Endothelial cell of umbilical vein (primary cell): ENCODE results near the gene CD8A. TPM values are rescaled to one million over a fixed set of nuclear protein-coding genes. Genes with fewer than 3 reads are reported as not detected.

ENCODE experiments used
- BruUV-seq: library from RNA; stranded (reverse); fragments of 400-500 nt; replicated peaks from 2 replicates; lab custom pipeline; 2021; lab: Mats Ljungman, UMichigan
- CTCF ChIA-PET: fragments of 300-600, 350-600 bp; sonication (Branson Sonifier 250); formaldehyde crosslinking; loops from one replicate; lab custom pipeline; 2021; ENCODE audit warnings: antibody characterized with exemption, inconsistent platforms; lab: Charles Lee
- POLR2A ChIA-PET: fragments of 300-600, 350-600 bp; sonication (Branson Sonifier 250); formaldehyde crosslinking; loops from one replicate; lab custom pipeline; 2021; ENCODE audit warnings: antibody characterized with exemption, inconsistent platforms; lab: Charles Lee
- DNase-seq: peaks from one replicate; pipeline ENCODE4 v3.0.0-alpha.2; 2011; ENCODE audit warnings: low read depth, low spot score
- FAIRE-seq: peaks from 2 replicates; lab custom pipeline; 2011; peaks lifted over from hg19 to GRCh38; lab: Jason Lieb, UNC
- H2AFZ ChIP-seq: 2 replicates; pipeline ENCODE4 v1.6.0; 2012; ENCODE audit warnings: low read depth, low read length, control low read depth, inconsistent platforms
- H3K27ac ChIP-seq: 2 replicates; pipeline ENCODE4 v1.5.1; 2011; ENCODE audit warnings: low read depth, mild to moderate bottlenecking, control low read depth, low read length, moderate library complexity; ENCODE audit not compliant: insufficient read depth
- H3K27me3 ChIP-seq, 2 experiments: 2 replicates each; pipeline versions ENCODE4 v1.6.0 to v1.6.1; 2011; ENCODE audit warnings: low read length in 2 of 2, mixed read lengths in 1 of 2; ENCODE audit not compliant: control insufficient read depth in 2 of 2, insufficient read depth in 2 of 2
- H3K36me3 ChIP-seq, 2 experiments: 2 replicates in 1 of 2; 3 replicates in 1 of 2; pipeline ENCODE4 v1.5.1; 2011; ENCODE audit warnings: low read length in 2 of 2, mild to moderate bottlenecking in 1 of 2, moderate library complexity in 1 of 2; ENCODE audit not compliant: control insufficient read depth in 2 of 2, insufficient read depth in 2 of 2; ENCODE audit errors: extremely low read depth in 1 of 2
- H3K4me1 ChIP-seq: 3 replicates; pipeline ENCODE4 v1.5.1; 2011; ENCODE audit warnings: mild to moderate bottlenecking, low read length; ENCODE audit not compliant: control insufficient read depth, insufficient read depth; ENCODE audit errors: extremely low read depth
- H3K4me2 ChIP-seq: 2 replicates; pipeline ENCODE4 v1.6.1; 2011; ENCODE audit warnings: low read length, control low read depth, mixed read lengths; ENCODE audit not compliant: insufficient read depth
- H3K4me3 ChIP-seq, 3 experiments: fragments of 200-600 bp in 1 of 3; sonication (generic), shearing (Covaris generic) in 1 of 3; replicated peaks in 1 of 3; 2 replicates each; pipeline ENCODE4 v1.5.1; 2011 to 2016; ENCODE audit warnings: control low read depth in 3 of 3, low read length in 3 of 3, mild to moderate bottlenecking in 2 of 3, inconsistent platforms in 1 of 3, low read depth in 1 of 3, moderate library complexity in 1 of 3; ENCODE audit not compliant: insufficient read depth in 1 of 3
- H3K79me2 ChIP-seq: 2 replicates; pipeline ENCODE4 v1.6.0; 2012; ENCODE audit warnings: low read length, inconsistent platforms; ENCODE audit not compliant: control insufficient read depth, insufficient read depth
- H3K9ac ChIP-seq: replicated peaks from 2 replicates; pipeline ENCODE3; 2011; ENCODE audit warnings: low read length, control low read depth; ENCODE audit not compliant: insufficient read depth; ENCODE audit errors: extremely low read depth
- H3K9me1 ChIP-seq: replicated peaks from 3 replicates; pipeline ENCODE4 v1.6.0; 2011; ENCODE audit warnings: mild to moderate bottlenecking, low read length; ENCODE audit not compliant: control insufficient read depth, insufficient read depth; ENCODE audit errors: extremely low read depth
- H3K9me3 ChIP-seq: replicated peaks from 2 replicates; pipeline ENCODE4 v1.5.1; 2012; ENCODE audit warnings: low read length, inconsistent platforms; ENCODE audit not compliant: control insufficient read depth, insufficient read depth
- H4K20me1 ChIP-seq: replicated peaks from 2 replicates; pipeline ENCODE3; 2011; ENCODE audit warnings: mild to moderate bottlenecking, low read length; ENCODE audit not compliant: control insufficient read depth, insufficient read depth; ENCODE audit errors: extremely low read depth
- EZH2 ChIP-seq: IDR thresholded peaks from 2 replicates; pipeline ENCODE4 v1.6.1; 2012; ENCODE audit warnings: borderline replicate concordance, low read depth, mild to moderate bottlenecking, moderate library complexity, low read length, inconsistent platforms; ENCODE audit not compliant: severe bottlenecking
- FOS ChIP-seq: IDR thresholded peaks from 2 replicates; pipeline ENCODE4 v1.6.1; 2011; ENCODE audit warnings: mild to moderate bottlenecking, low read length, moderate library complexity, borderline replicate concordance; ENCODE audit not compliant: insufficient read depth
- GATA2 ChIP-seq: IDR thresholded peaks from 2 replicates; pipeline ENCODE4 v1.7.0; 2011; ENCODE audit warnings: low read depth, mild to moderate bottlenecking, moderate library complexity, mixed read lengths, low read length; ENCODE audit not compliant: insufficient read length, insufficient read depth
- JUN ChIP-seq: IDR thresholded peaks from 2 replicates; pipeline ENCODE4 v1.6.1; 2011; ENCODE audit warnings: borderline replicate concordance, low read depth; ENCODE audit not compliant: insufficient read length, insufficient read depth
- MYC ChIP-seq: IDR thresholded peaks from one replicate; pipeline ENCODE4 v1.6.1; 2011; ENCODE audit warnings: mild to moderate bottlenecking, low read depth, low read length
- POLR2A ChIP-seq: IDR thresholded peaks from 2 replicates; pipeline ENCODE4 v1.6.1; 2012; ENCODE audit warnings: low read depth, mild to moderate bottlenecking, control low read depth, low read length
- POLR2AphosphoS5 ChIP-seq: IDR thresholded peaks from 2 replicates; pipeline ENCODE4 v1.6.1; 2012; ENCODE audit warnings: low read depth, mild to moderate bottlenecking, control low read depth, low read length, moderate library complexity; ENCODE audit not compliant: insufficient read depth
- dilution Hi-C: fragments of 300-500 bp; cut with MboI; formaldehyde crosslinking; loops from one replicate; pipeline ENCODE4 v1.15.0; 2019; ENCODE audit warnings: low sequenced_read_pairs; ENCODE audit not compliant: extremely low pct_ligation_motif_present
- intact Hi-C: fragments of 100-400 bp; cut with micrococcal nuclease; formaldehyde crosslinking; loops from one replicate; pipeline ENCODE4 v1.10.0; 2022
- polyA plus RNA-seq, 4 experiments: library from polyadenylated mRNA; depleted of rRNA in 3 of 4; stranded (reverse) in 3 of 4; unstranded in 1 of 4; fragments of >200 nt; gene quantifications; 2 replicates each; pipeline versions ENCODE4 v1.2.1 to v1.2.3, GENCODE V29; 2011 to 2012; ENCODE audit warnings: missing spikeins in 1 of 4
- total RNA-seq: library from RNA; stranded (reverse); gene quantifications from 2 replicates; pipeline ENCODE4 v1.2.3, GENCODE V29; 2021
- TF ChIP-seq, protein P1 (sequence below), 2 donors: IDR thresholded peaks; 1 replicate in 1 of 2; 2 replicates in 1 of 2; pipeline ENCODE4 v1.5.1; 2011; ENCODE audit warnings: low read length in 2 of 2, mild to moderate bottlenecking in 2 of 2, moderate library complexity in 2 of 2, control low read depth in 1 of 2, inconsistent platforms in 1 of 2, low read depth in 1 of 2; ENCODE audit not compliant: insufficient read depth in 1 of 2; ENCODE audit errors: extremely low read depth in 1 of 2
- TF ChIP-seq, protein P2 (sequence below): IDR thresholded peaks from 2 replicates; pipeline ENCODE4 v1.6.1; 2011; ENCODE audit not compliant: insufficient read depth, insufficient read length

The CD8A gene
- total and polyA plus RNA-seq, 2 donors (not counting 3 experiments of a cell fraction or from before 2014, with no cell fraction given): not detected

DNA sequence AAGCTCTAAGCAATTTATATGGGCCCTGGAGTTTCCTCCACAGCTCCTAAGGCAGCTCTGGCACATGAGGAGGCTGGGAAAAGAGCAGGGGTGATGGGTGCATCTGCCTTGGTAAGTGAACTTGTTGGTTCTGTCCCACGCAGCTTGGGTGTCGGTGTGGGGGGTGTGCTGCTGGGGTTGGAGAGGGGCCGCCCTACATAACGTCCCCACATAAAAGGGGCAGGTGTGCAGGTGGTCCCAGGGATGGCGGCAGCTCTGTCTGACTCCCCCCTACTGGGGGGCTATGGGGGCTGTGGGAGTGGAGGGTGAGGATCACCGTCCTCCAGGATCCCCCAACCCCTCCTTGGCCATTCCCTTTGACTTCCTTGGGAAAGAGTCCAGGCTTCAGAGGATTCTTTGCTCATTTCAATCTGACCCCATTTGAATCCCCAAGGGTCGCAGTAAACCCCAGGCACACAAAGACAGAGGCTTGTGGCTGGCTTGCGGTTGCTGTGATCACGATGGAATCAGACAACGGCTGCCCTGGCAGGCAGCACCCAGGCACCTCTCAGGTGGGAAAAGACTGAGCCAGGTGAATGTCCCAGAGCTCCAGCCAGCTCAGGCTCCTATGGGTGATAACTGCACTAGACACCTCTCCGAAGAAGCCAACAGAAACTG, 34.5 kb upstream of the CD8A start:
- Histone ChIP-seq H4K20me1 (no peaks in the 10 kb centered on the region), H2AFZ (no peak overlapping the region), H3K79me2 (no peaks in the 10 kb centered on the region), H3K27me3 (peaks cover 0 to 4% of the 10 kb centered on the region in 2 experiments), H3K9me1 (no peaks in the 10 kb centered on the region), H3K4me1 (no peaks in the 10 kb centered on the region), H3K4me2 (no peak overlapping the region), H3K36me3 (no peaks in the 10 kb centered on the region), H3K9me3 (no peaks in the 10 kb centered on the region), H3K4me3 (no peak overlapping the region), H3K9ac (no peak overlapping the region), H3K27ac (no peak overlapping the region)
- intact Hi-C loops (no loop called here), dilution Hi-C loops (no loop called here)
- FAIRE-seq (no peak), DNase-seq (no peak)
- CTCF ChIA-PET: no interaction called here
- TF ChIP-seq FOS (no peak), POLR2AphosphoS5 (no peak), POLR2A (no peak), EZH2 (no peak), JUN (no peak), MYC (no peak), GATA2 (no peak)
- TF ChIP-seq, protein P1, sequence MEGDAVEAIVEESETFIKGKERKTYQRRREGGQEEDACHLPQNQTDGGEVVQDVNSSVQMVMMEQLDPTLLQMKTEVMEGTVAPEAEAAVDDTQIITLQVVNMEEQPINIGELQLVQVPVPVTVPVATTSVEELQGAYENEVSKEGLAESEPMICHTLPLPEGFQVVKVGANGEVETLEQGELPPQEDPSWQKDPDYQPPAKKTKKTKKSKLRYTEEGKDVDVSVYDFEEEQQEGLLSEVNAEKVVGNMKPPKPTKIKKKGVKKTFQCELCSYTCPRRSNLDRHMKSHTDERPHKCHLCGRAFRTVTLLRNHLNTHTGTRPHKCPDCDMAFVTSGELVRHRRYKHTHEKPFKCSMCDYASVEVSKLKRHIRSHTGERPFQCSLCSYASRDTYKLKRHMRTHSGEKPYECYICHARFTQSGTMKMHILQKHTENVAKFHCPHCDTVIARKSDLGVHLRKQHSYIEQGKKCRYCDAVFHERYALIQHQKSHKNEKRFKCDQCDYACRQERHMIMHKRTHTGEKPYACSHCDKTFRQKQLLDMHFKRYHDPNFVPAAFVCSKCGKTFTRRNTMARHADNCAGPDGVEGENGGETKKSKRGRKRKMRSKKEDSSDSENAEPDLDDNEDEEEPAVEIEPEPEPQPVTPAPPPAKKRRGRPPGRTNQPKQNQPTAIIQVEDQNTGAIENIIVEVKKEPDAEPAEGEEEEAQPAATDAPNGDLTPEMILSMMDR (IDR thresholded peaks at IDR 0.05; ENCODE audit: extremely low read depth in 1 of 2, insufficient read depth in 1 of 2, low read depth in 1 of 2, low read length in 2 of 2): no peak
- TF ChIP-seq, protein P2, sequence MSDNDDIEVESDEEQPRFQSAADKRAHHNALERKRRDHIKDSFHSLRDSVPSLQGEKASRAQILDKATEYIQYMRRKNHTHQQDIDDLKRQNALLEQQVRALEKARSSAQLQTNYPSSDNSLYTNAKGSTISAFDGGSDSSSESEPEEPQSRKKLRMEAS: no peak
- no TSS peak for BruUV-seq
- POLR2A ChIA-PET: no interaction called here
